GM21717 (cell line): ENCODE data around the gene RIPK3.
A peak's percentile ranks its signal among the peaks of the same experiment; 100 is the strongest.
"Not testable (repeated sequence)": the region's sequence is repeated elsewhere in the genome, so short reads cannot be mapped to it uniquely, and the experiment has no call there.

Experiments used
- ATAC-seq: cut with Tn5 transposase; IDR thresholded peaks from one replicate; pipeline ENCODE4 v1.9.1; 2021; ENCODE audit warnings: mild to moderate bottlenecking, moderate library complexity; ENCODE audit not compliant: unreplicated experiment

The RIPK3 gene

GRCh38 chr14:24348186-24348585 lies 8.4 kb upstream of the RIPK3 start:
- ATAC-seq, result no peak

DNA sequence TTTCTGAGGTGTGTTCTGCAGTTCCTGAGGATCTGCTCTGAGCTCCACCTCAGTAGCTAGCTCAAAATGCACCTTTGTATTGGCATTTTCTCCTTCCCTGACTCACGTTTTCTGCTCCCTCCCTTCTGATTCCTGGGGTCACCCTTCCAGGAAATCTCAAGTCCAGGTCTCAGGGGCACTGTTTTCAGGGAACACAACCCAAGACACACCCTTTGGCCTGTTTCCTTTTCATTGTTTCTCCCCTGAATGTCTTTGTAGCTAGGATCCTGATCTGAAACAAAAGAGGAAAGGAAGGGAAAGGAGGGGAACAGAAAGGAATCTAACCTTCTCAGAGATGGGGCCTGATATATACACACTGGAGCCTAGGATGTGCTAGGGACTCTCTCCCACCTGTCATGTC lies 7.3 kb upstream of the RIPK3 start:
- ATAC-seq, result no peak

- ATAC-seq, result no peak
Measured at GRCh38 chr14:24343795-24344660, 4.2 kb upstream of the RIPK3 start.

DNA sequence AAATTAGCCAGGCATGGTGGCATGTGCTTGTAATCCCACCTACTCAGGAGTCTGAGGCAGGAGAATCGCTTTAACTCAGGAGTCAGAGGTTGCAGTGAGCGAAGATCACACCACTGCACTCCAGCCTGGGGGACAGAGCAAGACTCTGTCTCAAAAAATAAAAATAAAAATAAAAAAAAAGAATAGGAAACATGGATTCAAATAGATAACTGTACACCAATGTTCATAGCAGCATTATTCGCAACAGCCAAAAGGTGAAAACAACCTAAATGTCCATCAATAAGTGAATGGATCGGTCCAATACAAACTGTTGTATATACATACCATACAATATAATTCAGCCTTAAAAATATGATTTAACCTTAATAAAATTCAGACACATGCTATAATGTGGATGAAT lies 3.1 kb upstream of the RIPK3 start:
- no peak for ATAC-seq

DNA sequence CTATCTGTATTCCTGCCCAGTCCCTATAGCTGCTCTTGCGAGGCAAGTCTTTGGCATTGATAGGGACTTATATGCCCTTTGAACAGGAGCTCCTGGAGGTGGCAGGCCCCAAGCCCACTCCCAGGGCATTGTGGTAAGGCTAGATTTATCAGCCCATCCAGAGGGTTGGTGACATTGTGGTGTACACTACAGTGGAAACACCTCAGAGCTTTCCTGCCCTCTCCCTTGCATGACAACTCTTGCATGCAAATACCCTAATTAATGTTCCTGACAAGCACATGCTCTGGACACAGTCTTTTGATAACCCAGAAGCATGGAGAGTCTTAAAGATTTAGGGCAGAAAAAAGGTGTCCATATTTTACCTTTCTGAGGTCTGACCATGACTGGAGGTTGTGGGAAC lies 815 bp upstream of the RIPK3 start:
- no peak for ATAC-seq

GRCh38 chr14:24338843-24339242 lies 948 bp downstream of the RIPK3 start:
- no peak for ATAC-seq

- ATAC-seq, result no peak
Measured at GRCh38 chr14:24337824-24338175, 2.0 kb downstream of the RIPK3 start.

DNA sequence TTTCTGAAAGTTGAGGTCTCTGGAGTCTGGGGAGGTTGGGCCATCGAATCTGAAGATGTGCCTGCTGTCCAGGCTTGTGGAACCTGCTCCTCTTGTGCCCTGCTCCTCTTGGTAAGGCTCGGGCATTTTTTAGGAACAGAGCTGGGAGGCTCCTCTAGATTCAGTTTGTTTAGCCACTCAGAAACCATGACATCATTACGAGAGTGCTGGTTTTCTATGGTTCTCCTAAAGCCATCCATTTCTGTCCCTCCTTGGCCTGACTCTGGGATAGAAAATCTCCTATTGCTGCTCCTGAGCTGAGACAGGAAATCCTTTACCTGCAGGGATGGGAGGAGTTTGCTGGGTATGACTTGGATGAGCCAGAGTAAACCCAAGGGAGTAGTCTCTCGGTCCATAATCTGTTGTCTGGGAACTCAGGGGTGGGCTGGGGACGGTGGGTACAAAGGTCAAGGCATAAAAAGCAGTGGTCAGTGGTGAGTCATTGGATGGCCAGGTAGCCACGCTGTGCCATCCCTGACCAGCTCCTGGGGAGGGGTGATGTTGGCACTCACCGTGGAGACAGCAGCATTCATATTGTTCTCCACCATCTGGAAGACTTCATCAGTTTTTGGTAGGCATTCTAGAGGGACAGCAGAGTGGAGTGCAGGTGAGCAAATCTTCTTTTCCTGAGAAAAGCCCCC lies 2.5 kb downstream of the RIPK3 start:
- ATAC-seq, result no peak

- no peak for ATAC-seq
Measured at GRCh38 chr14:24335461-24336171, 4.2 kb downstream of the RIPK3 start.

GRCh38 chr14:24334431-24335291 lies 5.1 kb downstream of the RIPK3 start, which contains the start of gene ADCY4:
TSS of gene ADCY4 (minus strand) at chr14:24335071. CDS start at chr14:24334652, 419 bp downstream.
- no peak for ATAC-seq

GRCh38 chr14:24332268-24332993 lies 7.4 kb downstream of the RIPK3 start:
- ATAC-seq, result peak; percentile 88

DNA sequence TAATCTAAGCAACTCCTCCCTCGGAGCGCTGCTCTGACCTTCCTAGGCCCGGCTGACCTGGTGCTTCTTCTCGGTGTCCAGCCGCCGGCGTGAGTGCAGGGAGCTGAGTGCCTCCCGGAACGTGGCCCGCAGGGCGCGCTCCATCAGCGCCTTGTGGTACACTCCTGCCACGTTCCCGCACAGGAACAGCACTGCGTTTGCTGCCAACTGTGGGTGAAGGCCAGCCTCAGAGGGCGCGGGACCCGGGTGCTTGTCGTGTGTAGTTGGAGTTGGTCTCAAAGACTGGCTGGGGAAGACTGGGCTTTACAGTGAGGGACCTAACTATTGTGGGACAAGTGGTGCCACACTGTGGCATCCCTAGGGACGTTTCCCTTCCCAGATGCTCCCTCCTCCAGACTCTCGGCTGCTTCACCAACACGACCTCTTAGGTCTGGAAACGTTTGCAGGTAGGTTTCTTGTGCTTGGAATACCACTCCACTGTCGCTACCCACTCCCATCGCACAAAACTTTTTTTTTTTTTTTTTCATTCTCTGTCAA lies 8.0 kb downstream of the RIPK3 start:
- peak; percentile 3 for ATAC-seq

- ATAC-seq, result no peak
Measured at GRCh38 chr14:24330973-24331674, 8.7 kb downstream of the RIPK3 start.

GRCh38 chr14:24329736-24330135 lies 10.1 kb downstream of the RIPK3 start:
- no peak for ATAC-seq

GRCh38 chr14:24329073-24329663 lies 10.6 kb downstream of the RIPK3 start:
- ATAC-seq, result no peak

- not testable (repeated sequence) for ATAC-seq
Measured at GRCh38 chr14:24327914-24328313, 11.9 kb downstream of the RIPK3 start.

DNA sequence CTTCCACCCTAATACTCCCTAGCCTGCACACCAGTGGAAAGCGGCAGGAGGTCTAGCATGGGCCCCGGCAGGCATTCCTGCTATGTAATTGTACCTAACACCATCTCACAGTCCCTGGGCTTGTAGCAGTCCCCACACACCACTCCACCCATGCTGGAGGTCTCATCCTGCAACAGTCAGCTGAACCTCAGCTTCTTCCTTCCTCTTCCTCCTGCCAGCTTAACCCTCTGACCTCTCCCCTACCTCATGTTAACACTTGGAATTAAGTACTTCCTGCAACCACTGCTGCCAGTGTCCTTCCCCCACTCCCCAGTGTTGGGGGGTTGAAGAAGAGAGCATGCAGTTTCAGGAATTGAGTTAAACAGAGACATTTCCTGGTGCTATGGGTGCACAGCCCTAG lies 12.5 kb downstream of the RIPK3 start:
- no peak for ATAC-seq

DNA sequence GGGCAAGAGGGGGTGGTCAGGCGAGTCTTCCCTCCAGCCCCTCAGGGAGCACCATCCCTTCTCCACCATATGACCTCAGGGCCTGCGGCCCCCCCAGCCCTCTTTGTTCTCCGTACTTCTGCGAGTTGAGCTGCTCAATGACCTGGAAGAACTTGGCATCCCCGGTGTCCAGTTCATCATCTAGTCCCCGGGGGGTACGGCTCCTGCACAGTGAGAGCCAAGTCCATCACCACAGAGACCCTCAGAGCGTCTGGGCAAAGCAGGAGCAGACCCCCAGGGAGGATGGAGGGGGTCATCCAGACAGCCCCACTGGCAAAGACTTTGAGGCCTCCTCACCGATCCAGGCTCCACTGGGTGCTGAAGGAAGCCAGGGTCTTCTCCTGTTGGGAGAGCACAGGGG lies 13.8 kb downstream of the RIPK3 start:
- ATAC-seq, result no peak

- no peak for ATAC-seq
Measured at GRCh38 chr14:24325041-24325530, 14.7 kb downstream of the RIPK3 start.
